Suppressor macrophage (primary cell): Measurements from ENCODE around the gene FHIT.
"Not testable (repeated sequence)": the region's sequence is repeated elsewhere in the genome, so short reads cannot be mapped to it uniquely, and the experiment has no call there.

ENCODE experiments used
- DNase-seq, 4 experiments: peaks; one replicate each; pipeline ENCODE4 v3.0.0-alpha.2; 2020 to 2022

FHIT gene

DNA sequence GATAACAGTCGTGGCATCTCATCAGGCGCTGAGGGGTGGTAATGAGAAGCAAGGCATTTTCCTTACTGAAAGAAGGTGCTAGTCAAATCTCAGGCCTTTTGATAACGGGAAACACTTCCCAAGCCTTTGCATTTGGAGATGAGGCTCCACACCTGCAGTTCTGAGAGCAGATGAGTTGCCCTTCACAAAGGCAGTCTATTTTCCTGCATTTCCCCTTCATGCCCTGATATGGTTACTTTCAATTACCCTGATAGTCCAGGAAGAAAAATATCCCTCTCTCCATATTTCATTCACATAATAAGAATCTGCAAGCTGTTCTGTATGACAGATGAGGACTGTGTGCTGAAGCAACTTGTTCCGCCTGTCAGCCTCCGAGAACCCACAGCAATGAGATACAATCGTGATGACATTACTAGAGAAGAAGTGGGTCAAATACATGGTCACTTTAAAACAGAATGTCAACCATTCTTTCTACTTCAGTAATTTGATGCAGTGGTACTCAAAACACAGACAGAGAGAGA is 25.0 kb downstream of the FHIT start:
- DNase-seq, result no peak

DNA sequence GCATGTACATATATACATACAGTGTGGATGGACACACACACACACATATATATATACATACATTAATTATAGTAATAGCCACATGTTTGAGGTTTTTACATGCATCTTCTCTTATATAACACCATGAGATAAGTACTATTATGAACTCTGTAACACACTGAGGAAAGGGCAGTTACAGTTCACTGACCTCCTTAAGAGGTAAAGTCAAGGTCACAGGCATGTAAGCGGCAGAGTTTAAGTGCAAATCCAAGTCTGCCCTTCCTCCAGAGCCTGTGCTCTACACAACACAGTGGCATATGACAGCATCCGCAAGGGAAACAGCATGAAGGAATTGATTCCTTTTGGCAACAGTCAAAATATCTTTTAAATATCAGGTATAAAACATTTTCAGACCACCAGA is 26.4 kb downstream of the FHIT start:
- DNase-seq, result no peak

DNA sequence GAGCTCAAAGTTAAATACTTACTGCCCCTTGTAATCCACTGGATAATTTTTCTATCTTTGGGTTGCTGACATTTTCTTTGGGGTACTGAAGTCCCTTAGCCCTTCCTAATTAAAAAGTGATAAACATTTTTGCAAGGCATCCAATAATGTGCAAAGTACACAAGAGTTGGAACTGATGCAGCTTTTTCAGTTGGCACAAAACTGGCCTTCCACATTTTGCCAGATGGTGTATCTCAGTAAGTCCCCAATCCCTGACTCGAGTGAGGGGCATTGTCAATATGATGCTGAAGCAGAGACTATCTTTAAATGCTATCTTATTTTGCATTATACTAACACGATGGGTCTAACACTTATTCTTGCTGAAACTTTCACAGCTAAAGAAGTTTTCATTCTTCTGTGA is 27.8 kb downstream of the FHIT start:
- DNase-seq, result no peak

DNA sequence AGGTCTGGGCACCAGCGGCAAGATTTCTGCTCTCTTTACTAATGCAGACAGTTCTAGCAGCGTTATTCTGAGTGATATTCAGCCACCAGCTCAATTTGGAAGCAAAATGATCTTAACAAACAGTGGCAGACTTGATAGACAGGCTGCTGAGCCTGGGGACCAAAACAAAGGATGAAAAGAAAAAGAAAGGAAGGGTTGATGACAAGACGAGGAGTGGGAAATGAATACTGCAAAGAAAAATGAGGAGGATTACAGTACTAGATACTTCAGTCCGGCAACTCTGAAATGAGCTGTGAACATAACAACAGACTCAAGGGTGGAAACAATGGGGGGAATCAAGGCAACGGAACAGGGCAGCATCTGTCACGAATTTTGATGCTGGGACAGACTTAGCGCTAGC is 28.8 kb downstream of the FHIT start:
- DNase-seq, result no peak

DNA sequence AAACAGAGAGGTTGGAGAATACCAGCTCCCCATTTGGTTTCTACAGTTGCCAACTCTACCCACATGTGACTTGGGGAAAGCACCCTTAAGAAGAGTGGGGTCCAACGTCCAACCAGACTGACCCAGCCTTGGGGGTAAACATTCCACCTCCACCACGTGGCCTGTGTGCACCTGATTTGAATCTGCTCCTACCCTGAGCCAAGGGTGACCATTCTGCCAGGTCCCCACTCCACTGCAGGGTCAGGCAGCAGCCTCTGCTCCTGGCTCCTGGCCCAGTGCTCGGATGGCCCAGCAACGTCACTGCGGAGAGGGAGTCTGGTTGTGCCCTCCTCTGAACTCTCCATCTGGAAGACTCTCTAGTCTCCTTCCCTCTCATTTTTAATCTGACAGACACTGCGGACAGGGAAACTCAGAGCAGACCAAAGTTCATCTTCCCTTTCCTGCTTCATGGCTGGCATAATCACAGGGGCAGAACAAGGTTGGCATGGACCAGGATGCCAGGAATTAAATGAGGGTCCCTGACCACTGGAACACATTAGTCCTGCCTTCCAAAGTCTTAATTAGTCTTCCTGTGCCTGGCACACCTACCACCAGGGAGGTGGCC is 29.4 kb downstream of the FHIT start:
- no peak for DNase-seq

DNA sequence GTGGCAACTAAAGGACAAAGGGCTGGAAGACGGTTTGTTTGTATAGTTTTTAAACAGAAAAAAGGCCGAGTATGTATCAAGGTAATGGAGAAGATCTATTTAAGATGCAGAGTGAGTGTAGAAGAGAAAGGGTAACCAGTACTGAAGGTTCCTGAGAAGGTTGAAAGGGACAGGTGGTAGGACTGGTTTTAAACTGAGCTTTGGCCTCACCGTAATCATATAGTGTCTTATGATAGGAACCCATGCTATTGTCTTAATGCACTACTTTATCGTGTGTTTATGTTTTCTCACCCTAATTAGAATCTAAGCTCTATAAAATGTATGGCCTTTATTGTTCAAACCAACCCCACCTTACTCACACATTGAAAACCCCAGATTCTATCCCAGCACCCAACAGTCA is 32.7 kb downstream of the FHIT start:
- DNase-seq, result no peak

DNA sequence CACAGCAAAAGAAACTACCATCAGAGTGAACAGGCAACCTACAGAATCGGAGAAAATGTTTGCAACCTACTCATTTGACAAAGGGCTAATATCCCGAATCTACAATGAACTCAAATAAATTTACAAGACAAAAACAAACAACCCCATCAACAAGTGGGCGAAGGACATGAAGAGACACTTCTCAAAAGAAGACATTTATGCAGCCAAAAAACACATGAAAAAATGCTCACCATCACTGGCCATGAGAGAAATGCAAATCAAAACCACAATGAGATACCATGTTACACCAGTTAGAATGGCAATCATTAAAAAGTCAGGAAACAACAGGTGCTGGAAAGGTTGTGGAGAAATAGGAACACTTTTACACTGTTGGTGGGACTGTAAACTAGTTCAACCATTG is 35.1 kb downstream of the FHIT start:
- DNase-seq, result not testable (repeated sequence)

DNA sequence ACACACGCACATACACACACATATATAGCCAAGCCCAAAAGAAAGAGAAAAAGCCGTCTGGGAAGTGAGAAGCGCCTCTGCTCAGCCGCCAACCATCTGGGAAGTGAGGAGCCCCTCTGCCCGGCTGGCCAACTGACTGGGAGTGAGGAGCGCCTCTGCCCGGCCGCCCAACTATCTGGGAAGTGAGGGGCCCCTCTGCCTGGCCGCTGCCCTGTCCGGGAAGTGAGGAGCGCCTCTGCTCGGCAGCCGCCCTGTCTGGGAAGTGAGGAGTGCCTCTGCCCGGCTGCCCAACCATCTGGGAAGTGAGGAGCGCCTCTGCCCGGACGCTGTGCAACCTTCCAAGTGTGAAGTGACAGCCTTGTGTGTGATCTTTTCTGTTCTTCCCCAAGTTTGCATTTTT is 49.2 kb downstream of the FHIT start:
- DNase-seq, result no peak

DNA sequence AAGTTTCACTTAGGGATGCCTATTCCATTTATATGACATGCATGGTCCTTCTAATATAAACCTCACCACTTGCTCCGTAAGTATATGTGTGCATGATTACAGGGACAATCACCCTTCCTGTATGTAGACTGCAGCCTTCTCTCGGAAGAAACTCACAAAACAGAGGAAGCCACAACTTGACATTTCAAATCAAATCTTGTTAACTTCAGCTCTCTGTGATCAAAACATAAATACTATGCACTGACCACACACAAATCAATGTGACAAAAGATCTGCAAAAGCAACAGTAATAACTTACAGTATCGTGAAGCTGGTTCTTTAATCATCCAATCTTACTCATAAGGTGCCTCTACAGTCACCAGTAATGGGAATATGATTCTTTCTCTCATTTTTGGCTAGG is 50.2 kb downstream of the FHIT start:
- no peak for DNase-seq

DNA sequence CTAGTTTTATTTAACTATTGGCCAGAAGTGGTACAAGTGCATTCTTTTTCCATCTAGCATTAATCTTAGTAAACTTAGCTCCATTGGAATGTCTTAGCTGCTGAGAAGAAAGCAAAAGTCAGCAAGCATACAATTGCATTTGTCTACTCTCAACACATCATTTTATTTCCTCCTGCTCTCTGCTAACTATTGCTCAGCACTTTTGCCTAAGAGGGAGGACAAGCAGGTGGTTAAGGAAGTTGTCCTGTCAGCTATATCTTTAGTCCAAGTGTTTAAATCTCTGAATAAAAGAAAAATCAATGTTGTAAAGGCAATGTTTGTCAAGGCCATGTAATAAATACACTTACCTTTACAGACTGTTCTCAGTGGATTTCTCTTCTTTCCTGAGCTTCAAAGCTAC is 51.0 kb downstream of the FHIT start:
- DNase-seq, result no peak

DNA sequence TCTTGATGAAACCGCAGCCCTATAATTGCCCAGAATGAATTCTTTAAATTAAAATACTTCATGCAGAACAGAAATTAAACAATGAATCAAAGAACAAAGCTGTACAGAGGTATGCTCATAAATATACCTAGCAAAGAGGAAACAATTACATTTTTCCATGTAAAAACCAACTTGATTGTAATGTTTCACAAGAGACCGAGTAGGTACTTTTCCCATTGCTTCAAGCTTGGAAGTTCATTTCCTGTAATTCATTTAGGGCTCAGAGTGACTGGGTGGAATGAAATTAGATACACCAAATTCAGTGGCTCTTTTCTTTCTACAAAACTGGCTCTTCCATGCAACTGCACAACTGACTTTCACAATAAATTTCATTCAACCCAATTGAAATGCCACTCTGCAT is 51.4 kb downstream of the FHIT start:
- DNase-seq, result no peak

DNA sequence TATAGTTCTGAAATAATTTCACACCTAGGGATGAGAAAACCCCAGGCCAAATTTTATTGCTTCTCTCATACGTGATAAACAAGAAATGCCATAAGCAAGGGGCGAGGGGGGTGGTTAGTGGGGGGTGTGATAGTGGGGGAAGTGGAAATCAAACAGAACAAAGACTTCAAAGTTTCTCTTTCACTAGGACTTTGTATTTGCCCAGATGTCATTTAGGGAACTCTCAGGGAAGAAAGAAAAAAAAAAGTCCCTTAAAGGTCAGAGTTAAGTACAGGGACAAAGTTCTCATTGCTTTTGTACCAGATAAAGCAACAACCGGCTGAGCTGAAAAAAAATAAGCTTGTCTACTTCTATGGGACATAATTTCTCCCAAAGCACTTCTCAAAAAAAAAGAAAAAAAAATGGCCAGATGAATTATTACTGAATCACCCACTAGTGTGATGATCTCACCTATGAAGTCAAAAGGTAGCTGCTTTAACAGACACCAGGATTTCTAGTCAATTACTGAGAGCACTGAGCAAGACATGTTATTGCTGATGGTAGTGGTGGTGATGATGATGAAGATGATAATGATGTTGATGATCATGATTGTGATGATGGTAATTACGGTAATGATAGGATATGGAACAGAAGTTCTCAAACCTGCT is 56.2 kb downstream of the FHIT start:
- no peak for DNase-seq

DNA sequence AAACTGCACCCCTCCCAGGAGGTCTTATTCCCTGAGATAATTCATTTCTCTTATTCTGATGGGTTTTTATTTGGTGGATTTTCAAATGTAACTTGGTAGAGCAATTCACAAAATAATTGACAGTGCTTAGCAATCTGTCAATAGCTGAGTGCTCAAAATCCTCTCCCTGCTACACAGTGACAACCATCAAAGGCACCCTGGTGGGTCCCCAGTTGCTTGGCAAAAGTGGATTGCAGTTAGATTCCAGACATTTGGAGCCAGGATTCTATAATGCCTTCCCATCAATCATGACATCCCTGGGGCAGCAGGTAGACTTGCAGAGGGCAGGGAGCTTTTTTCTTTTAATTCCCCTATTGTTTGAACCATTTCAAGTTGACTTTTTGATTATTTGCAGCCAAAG is 59.0 kb downstream of the FHIT start:
- DNase-seq, result no peak

DNA sequence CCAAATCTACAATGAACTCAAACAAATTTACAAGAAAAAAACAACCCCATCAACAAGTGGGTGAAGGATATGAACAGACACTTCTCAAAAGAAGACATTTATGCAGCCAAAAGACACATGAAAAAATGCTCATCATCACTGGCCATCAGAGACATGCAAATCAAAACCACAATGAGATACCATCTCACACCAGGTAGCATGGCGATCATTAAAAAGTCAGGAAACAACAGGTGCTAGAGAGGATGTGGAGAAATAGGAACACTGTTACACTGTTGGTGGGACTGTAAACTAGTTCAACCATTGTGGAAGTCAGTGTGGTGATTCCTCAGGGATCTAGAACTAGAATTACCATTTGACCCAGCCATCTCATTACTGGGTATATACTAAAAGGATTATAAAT is 61.0 kb downstream of the FHIT start:
- DNase-seq, result not testable (repeated sequence)

DNA sequence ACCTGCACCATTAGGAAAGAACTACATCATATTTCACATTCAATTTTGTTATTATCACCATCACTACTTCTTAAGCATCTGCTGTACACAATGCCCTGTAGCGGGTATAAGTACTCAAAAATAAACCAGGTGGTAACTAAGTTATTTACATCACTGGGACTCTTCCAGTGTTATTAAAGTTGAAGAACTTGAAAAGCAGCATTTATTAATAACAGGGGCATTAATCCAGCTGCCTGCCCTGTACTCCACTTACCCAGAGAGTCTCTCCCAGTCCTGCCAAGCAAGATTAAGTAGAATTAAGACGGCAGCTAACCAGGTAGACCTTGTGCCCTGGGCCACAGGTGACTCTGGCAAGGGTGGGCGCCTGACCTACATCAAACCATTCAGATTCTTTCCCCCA is 65.2 kb downstream of the FHIT start:
- no peak for DNase-seq

DNA sequence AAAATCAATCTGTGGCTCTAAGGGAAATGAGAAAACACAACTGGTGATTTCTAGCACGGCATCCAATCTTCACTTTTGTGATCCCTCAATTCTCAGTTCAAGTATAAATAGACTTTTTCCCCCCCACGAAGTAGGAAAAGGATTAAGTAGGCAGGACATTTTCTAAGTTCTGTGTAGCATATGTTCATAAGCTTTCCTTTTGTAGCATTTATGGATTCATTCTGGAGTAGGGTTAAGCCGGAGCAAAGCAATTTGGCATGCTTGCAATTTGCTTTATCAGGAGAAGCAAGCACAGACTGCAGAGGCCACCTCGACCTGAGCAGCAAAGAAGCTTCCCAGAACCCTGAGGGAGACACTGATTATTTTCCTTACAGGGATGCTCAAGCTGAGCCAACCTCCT is 66.3 kb downstream of the FHIT start:
- no peak for DNase-seq

DNA sequence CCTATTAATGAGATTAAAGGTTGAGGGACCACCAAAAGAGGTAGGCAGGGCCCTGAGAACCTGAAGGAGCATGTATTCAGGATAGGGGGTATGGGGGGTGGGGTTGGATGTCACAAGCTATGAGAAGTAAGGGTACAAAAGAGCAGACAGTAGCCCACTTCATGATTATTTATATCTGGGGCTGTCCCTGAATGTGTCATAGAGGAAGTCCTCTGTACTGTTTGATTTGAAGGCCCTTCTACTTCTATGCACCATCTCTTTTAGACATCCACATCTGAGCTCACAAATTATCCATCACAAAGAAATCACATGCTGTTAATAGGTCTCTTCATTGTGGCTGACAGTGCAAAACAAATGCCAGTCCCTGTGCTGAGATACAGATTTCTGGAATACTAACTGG is 68.6 kb downstream of the FHIT start:
- DNase-seq, result peak in 1 of 4 experiments; percentile 12

DNA sequence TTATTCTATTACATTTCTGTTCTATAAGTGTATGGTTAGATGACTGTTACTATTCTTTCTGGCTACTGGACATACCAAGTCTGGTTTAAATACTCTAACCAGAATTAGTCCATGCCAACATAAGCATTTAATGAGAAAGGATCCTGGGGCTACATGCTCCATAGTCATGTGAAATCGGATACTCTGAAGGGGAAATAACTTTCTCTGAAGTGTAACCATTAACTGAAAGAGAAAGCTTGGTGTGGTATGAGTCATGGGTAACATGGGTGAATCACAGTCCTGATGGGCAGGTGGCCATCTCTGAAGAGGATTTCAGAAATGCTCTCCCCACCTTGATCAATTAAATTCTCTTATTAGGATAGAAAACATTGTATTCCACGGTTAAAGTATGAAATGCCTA is 69.4 kb downstream of the FHIT start:
- peak in 3 of 4 experiments; percentile 10 to 35 (median 15) for DNase-seq

DNA sequence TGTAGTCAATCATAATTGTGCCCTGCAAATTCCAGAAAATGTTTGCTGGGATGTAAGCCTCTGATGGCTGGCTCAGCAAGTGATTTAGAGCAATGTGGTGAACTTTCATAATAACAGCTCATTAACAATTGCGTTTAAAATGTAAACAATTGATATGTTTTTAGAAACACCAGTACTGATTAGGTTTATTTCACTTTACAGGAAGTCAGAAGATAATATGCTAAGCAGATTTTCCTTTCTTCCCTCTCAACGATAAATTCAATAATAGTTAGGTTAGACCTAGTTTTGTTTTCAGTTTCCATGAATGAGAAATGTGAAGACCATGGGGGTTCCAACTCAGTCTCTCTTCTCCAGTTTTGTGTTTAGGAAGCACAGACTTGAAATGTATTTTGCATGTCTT is 71.0 kb downstream of the FHIT start:
- DNase-seq, result no peak

DNA sequence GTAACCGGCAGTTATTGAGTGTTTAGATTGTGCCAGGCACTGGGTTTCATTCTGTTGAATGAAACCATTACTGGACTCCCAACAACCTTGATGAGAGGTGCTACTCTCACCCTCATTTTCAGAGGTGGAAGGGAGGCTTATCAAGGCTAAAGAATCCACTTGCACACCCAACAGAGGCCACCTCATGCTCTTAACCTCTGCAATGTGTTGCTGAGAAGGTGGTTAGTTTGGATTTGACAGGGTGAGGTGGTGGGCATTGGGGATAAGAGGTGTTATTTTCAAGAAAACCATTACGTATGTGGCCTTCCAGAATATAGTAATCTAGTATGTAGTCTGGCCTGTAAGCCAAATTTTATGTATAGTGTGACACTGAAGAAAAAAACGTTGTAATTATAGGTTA is 73.1 kb downstream of the FHIT start:
- no peak for DNase-seq

DNA sequence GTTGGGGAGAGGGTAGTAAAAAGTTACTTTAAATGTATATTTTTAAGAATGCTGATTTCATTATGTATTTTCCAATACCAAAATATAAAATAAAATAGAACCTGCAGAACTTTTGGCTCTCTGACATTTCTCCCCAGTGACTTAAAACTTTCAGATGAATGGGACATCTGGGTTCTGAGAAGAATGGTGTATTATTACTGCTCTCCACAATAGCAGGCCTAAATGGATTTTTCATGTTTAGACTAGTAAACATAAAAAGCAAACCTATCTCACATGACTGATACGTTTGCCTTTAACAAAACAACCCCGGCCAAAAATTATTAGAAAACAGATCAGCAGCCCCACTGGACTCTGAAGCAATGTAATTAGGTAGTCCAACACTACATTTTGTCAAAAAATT is 73.8 kb downstream of the FHIT start:
- DNase-seq, result no peak

DNA sequence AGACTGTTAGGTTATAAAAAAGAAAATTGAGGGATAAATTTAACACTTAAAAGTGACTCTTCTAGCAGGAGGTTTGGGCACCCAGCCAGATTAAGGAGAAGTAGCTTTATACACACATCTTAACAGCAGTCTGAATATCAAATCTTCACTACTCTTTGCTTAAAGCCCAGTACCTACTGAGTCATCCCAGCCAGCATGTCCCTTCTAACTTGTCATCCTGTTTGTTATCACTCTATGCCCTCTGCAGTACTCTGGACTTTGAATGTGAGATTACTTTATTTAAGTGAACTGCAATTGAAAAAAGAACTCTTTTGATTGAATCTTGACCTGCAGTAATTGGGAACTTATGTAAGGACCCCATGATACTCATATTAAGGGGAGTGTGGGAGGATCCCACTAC is 77.6 kb downstream of the FHIT start:
- no peak for DNase-seq

DNA sequence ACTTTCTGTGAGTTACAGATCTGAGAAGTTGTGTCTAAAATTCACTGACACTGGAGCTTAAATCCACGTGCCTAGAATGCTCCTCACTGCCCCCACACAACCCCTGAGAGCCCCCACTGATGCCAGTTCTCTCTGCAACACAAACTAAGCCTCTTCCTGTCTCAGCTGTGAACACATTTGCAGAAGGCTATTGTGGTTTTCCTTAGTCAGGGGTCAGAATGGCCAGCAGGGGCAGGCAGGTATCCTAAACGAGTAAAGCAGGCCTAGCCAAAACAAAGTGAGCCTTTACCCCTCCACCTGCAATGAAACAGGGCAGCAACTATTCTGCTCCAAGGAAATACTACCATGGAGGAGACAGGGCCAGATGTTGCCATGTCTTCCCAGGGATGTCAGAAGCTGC is 78.6 kb downstream of the FHIT start:
- no peak for DNase-seq

DNA sequence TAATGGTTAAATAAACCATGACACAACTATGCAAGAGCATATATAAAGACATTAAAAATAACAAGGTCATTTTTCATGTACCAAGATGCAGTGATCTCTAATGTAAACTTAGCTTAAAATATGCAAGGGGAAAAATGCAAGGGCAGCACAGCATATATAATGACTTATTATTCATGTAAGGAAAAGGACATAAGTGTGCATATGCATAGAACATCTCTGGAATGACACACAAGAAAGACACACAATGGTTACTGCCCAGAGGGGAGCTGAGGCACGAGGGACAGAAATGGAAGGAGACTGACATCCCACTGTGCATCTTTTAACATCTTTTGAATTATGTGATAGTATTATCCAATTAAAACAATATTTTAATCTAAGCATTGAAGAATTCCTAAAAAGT is 79.0 kb downstream of the FHIT start:
- no peak for DNase-seq
